NCI-H2029 treated with DMSO at 0.1 percent for 48 hours (cell line): ENCODE results near the gene RIN3.

Experiments
- DNase-seq: peaks from one replicate; lab custom pipeline; 2025; lab: John Stamatoyannopoulos, UW

The RIN3 gene

GRCh38 chr14:92578511-92578910 is 64.9 kb downstream of the RIN3 start:
- DNase-seq: no peak

GRCh38 chr14:92579244-92579936 is 65.8 kb downstream of the RIN3 start:
- DNase-seq: no peak

DNA sequence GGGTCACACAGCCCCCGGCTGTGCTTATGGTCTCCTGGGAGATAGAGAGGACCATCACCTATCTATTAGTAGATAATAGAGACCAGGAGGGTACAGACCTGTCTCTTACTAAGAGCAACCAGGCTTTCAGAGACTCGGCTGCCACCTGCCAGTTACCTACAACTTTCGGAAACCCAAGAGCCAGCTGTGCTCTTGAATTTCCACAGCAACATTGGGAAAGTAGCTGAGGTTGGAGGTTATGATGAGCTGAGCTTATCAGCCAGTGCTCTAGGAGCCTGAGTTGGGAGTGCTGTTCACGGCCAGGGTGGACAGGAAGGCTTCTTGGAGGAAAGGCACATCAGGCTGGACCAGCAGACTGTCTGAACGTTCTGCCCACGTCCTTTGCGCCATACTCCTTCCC is 67.6 kb downstream of the RIN3 start:
- no peak for DNase-seq

DNA sequence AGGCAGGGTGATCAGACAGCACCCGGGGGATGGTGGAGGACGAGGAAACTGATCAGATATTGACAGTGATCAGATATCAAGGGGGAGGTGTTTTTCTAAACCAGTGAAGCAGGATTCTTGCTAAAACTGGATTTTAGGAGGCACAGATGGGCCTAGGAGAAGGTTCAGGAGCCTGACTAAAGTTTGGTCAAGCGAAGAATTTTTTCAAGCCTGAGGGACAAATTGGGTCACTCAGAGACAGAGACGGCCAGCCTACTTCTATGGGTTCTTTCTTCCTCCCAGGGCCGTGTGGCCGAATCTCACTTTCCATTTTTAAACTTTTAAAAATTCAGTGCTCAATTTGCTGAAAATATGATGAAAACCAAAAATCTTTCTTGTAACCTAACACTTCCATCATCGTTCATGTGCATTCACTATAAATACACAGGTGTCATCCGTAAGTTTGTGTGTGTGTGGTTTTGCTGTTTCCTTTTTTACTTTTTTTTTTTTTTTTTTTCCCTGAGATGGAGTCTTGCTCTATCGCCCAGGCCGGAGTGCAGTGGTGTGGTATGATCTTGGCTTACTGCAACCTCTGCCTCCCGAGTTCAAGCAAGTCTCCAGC is 68.5 kb downstream of the RIN3 start:
- no peak for DNase-seq

- no peak for DNase-seq
Measured at GRCh38 chr14:92582706-92583452, 69.3 kb downstream of the RIN3 start.

GRCh38 chr14:92584220-92584619 is 70.6 kb downstream of the RIN3 start:
- no peak for DNase-seq

DNA sequence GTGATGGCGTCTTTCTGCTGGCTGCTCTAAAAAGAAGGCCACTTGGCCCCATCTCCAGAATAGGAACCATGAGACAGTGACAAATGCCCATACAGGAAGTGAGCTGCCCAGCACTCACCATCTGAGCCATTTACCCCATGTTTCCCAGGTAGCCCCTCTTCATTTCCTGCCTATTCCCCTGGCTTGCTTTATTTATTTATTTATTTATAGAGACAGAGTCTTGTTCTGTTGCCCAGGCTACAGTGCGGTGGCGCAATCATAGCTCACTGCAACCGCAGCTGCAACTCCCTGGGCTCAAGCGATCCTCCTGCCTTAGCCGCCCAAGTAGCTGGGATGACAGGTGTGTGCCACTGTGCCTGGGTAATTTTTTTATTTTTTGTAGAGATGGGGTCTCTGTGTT is 71.2 kb downstream of the RIN3 start:
- DNase-seq: no peak

GRCh38 chr14:92585981-92586937 is 72.7 kb downstream of the RIN3 start:
- DNase-seq: no peak

- DNase-seq: no peak
Measured at GRCh38 chr14:92586963-92587699, 73.5 kb downstream of the RIN3 start.

GRCh38 chr14:92587700-92588085 is 74.1 kb downstream of the RIN3 start:
- no peak for DNase-seq

DNA sequence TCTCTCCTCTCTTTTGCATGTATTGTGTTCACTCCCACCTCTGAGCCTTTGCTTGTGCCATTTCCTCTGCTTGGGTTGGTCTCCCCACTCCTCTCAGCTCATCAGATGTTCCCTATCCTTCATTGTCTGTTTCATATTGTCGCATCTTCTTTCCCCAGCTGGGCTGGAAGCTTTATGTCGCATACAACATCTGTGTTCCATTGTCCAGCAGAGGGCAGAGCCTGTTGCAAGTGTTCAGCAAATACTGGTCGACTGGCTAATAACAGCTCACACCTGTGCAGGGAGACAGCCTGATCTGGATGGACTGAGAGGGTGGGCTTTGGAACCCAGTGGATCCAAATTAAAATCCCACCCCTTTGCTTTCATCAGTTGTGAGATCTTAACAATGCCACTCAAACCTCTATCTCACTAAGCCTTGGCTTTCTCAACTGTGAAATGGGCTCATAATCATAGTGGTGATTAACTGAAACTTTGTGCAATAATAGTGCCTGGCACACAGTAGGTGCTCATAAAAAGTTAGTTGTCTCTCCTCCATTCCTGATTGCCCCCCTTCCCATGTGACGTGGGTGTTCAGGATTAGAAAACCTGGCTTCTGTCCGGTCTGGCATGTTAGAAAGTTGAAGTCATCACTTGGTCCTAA is 75.8 kb downstream of the RIN3 start:
- no peak for DNase-seq

- DNase-seq: no peak
Measured at GRCh38 chr14:92590176-92590575, 76.6 kb downstream of the RIN3 start.

GRCh38 chr14:92590941-92591340 is 77.4 kb downstream of the RIN3 start:
- no peak for DNase-seq

DNA sequence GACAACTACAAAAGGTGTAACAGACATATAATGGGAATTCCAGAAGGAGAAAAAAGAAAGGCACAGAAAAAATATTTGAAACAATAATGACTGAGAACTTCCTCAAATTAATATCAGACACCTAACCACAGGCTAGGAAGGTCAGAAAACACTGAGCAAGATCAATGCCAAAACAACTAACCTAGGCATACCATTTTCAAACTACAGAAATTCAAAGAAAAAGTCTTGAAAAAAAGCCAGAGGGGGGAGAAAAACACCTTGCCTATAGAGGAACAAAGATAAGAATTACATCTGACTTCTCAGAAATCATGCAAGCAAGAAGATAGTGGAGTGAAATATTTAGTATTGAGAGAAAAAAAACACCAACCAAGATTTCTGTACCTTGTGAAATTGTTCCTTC is 77.8 kb downstream of the RIN3 start:
- no peak for DNase-seq

DNA sequence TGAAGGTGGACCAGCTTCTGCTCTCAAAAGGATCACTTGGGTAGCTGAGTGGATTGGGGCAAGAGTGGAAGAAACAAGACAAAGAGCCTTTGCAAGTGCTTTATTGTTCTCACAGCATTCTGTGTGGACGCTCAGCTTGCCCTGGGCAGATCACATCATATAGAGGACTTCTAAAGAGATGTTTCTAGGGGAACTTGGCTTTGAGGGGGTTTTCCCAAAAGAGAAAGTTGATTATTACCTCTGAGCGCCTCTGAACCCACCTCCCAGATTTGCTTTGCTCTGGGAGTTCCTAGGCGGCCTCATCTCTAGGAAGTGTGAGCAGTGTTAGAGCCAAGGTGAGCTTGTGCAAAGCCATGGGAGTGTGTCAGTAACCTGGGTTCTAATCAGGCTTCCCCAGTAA is 81.7 kb downstream of the RIN3 start:
- no peak for DNase-seq

DNA sequence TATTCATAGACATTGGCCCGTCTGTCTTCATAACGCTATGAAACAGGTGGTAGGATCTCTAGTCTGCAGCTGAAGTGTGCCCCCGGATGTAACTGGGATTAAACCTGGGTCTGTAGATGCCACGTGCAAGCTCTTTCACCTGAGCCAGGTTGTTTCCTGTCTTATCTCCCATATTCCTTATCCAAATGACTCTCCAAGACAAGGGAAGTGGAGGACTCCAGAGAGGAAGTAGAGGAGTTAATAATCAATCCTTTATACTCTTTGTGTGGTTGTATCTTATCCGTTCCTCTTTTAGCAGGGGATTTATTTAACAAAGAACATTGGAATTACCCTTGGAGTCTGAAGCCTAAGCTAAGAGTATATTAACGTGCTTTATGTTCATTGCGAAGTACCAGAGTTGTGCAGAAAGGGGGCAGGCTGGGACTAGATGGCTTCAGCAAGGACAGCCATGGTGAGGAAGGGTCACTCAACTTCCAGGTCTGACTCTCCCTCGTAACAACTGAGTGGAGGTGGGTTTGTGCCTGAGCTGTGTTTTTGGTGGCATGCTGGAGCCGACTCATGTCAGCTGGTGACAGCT is 82.8 kb downstream of the RIN3 start:
- DNase-seq: no peak

DNA sequence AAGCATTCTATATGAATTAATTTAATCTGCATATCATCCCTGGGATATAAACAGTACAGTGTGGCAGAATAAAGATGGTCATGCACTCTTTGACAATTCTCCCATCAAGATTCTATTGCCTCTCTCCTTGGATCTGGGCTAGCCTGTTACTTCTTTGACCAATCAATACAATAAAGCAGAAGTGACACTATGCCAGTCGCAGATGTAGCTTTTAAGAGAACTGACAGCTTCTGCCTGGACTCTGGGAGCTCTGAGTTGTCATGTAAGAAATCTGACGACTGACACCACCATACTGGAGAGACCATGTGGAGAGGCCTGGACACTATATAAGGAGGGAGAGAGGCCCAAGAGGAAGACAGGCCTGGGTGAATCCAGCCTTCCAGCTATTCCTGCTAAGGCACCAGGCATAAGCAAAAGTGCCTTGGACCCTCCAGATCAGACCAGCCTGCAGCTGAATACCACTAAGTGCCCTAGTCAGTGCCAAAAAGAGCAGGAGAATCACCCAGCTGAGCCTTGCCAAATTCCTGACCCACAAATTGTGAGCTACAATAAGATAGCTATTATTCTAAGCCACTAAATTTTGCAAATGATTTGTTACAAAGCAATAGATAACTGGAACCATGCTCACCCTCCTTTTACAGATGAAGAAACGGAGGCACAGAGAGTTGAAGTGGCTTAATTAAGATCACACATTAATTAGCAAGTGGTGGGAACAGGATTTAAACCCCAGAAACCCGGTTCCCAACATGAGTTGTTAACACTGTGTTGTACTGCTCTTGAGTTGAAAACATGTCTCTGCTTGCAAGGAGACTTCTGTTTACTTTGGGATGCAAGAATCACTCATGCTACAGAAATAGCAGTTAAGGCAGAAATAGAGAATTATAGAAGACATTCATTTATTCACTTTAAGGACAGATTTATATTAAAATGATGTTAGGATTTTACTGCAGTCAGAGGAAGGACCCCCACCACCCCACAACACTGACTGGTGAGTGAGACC is 84.6 kb downstream of the RIN3 start:
- DNase-seq: no peak

- no peak for DNase-seq
Measured at GRCh38 chr14:92599811-92600210, 86.2 kb downstream of the RIN3 start.

- no peak for DNase-seq
Measured at GRCh38 chr14:92600318-92601053, 86.9 kb downstream of the RIN3 start.
